NCI-H2081 (cell line): ENCODE results near the gene VEPH1.

Source experiments
- DNase-seq, 2 experiments: peaks; one replicate each; lab custom pipeline; 2025; lab: John Stamatoyannopoulos, UW

VEPH1 gene

GRCh38 chr3:157388976-157389375 is 114.2 kb downstream of the VEPH1 start:
- no peak for DNase-seq

- no peak for DNase-seq
Observed at GRCh38 chr3:157387708-157388435, 115.3 kb downstream of the VEPH1 start.

- DNase-seq = no peak
Observed at GRCh38 chr3:157384491-157384890, 118.7 kb downstream of the VEPH1 start.

GRCh38 chr3:157384031-157384430 is 119.2 kb downstream of the VEPH1 start:
- peak in 1 of 2 experiments; percentile 9 for DNase-seq

GRCh38 chr3:157381606-157382005 is 121.6 kb downstream of the VEPH1 start:
- DNase-seq = no peak

- DNase-seq = no peak
Observed at GRCh38 chr3:157379525-157380140, 123.6 kb downstream of the VEPH1 start.

- no peak for DNase-seq
Observed at GRCh38 chr3:157376603-157377300, 126.5 kb downstream of the VEPH1 start.

- no peak for DNase-seq
Observed at GRCh38 chr3:157375342-157375986, 127.8 kb downstream of the VEPH1 start.

- DNase-seq = no peak
Observed at GRCh38 chr3:157374933-157375332, 128.3 kb downstream of the VEPH1 start.

GRCh38 chr3:157373783-157374182 is 129.4 kb downstream of the VEPH1 start:
- DNase-seq = no peak

- DNase-seq = no peak
Observed at GRCh38 chr3:157370867-157371266, 132.3 kb downstream of the VEPH1 start.

GRCh38 chr3:157369727-157370421 is 133.3 kb downstream of the VEPH1 start:
- peak; percentile 16 to 63 for DNase-seq

GRCh38 chr3:157368171-157368570 is 135.0 kb downstream of the VEPH1 start:
- no peak for DNase-seq

GRCh38 chr3:157363393-157363792 is 139.8 kb downstream of the VEPH1 start:
- DNase-seq = no peak

GRCh38 chr3:157362348-157362747 is 140.9 kb downstream of the VEPH1 start:
- no peak for DNase-seq

GRCh38 chr3:157360044-157360443 is 143.2 kb downstream of the VEPH1 start:
- no peak for DNase-seq

- DNase-seq = no peak
Observed at GRCh38 chr3:157356541-157356940, 146.7 kb downstream of the VEPH1 start.

GRCh38 chr3:157355276-157355675 is 147.9 kb downstream of the VEPH1 start:
- no peak for DNase-seq

- no peak for DNase-seq
Observed at GRCh38 chr3:157354722-157355121, 148.5 kb downstream of the VEPH1 start.

- DNase-seq = no peak
Observed at GRCh38 chr3:157354254-157354653, 149.0 kb downstream of the VEPH1 start.

- no peak for DNase-seq
Observed at GRCh38 chr3:157353652-157354051, 149.6 kb downstream of the VEPH1 start.

GRCh38 chr3:157351981-157352380 is 151.2 kb downstream of the VEPH1 start:
- DNase-seq = no peak
